Measurements from ENCODE around the gene AFF3.

AFF3 gene

GRCh38 chr2:99890568-99891427 is 251.6 kb downstream of the AFF3 start:
- no peak for DNase-seq

DNA sequence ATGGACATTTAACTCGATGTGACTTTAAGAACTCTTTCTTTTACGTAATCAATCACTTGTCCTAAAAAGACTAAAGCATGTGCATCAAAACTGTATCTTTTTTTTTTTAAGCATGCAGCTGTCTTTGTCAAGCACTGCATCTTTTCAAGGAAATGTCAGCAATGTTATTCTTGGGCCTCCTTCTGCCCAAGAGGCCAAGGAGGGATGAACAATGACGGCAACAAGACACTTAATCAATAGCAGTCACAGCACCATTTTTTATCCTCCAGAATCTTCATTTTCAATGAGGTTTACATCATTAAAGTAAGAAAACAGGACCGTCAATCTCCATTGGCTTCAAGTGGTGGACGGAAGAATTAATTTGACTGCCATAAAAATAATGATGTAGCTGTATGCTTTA is 253.8 kb downstream of the AFF3 start:
- no peak for DNase-seq

DNA sequence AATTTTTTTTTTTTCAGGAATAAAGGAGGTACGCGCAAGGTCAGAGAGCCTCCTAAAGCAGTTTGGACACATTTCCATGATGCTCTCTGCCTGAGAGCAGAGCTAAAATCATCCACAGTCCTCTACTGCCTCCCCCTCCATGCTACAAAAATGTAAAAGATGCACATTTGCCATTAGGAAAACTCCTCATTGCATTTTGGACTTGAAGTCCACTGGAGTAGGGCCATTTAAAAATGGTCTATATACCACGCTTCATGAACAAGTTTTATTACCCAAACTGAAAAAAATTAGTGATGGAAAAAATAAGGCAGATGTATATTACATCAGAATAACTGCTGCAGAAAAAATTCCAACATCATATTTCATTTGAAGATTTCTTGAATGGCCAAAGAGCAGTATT is 256.0 kb downstream of the AFF3 start:
- no peak for DNase-seq

DNA sequence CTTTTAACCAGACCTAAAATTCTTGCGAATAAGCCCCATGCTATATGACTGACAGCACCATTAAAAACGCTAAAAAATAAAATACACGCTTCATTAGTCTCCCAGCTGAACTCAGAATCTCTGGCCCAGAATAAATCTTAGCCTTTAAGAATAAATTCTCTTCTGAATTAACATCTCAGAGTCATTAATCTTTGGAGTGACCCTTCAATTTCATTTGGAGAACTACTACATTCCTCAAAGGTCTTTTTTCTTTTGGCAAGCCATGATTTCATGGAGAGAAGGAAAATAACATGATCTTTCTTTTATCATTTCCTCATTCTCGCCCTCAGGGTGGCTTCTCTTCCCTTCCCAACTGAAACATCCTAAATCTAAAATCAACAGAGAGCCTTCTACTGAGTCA is 259.0 kb downstream of the AFF3 start:
- no peak for DNase-seq

GRCh38 chr2:99881901-99882591 is 260.3 kb downstream of the AFF3 start:
- peak in 13 of 56 donors; percentile 6 to 39 (median 15) for DNase-seq

GRCh38 chr2:99880964-99881294 is 261.5 kb downstream of the AFF3 start:
- no peak for DNase-seq

DNA sequence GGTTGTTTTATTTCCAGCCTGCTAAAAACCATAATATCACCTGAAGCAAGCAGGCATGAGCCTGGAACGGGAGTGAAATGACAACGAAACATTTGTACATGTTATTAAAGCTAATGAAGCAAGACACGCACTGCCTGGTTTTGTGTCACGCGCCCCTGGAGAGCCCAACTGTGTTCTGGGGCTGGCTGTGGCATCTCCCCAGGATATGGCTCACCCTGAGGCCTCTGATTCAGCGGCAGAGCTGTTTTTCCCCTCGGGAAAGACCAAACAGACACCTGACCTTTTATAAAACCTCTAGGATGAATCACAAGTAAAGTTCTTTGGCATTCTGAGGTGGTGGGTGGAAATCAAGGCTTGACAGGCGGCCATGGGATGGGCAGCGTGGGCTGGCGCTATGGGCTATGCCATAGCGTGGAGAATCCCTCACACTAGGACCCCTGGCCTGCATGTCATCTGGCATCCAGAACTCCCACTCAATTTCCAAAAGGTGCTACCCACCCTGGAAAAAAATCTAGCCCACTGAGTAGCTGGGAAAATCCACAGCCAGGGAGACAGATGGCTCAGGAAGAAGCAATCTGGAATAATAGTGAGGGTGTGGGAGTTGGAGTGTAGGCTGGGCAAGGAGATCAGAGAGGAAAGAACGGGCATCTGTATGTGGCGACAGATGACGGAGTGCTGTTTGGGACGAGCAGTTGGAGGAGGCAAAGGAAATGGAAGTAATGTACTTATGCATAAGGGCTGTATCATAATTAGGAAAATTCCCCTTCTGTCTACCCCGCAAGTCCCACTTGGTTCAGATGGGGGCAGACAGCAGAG is 262.0 kb downstream of the AFF3 start:
- peak in 1 of 56 donors; percentile 16 for DNase-seq

- DNase-seq: no peak
Observed at GRCh38 chr2:99879481-99879880, 262.9 kb downstream of the AFF3 start.

DNA sequence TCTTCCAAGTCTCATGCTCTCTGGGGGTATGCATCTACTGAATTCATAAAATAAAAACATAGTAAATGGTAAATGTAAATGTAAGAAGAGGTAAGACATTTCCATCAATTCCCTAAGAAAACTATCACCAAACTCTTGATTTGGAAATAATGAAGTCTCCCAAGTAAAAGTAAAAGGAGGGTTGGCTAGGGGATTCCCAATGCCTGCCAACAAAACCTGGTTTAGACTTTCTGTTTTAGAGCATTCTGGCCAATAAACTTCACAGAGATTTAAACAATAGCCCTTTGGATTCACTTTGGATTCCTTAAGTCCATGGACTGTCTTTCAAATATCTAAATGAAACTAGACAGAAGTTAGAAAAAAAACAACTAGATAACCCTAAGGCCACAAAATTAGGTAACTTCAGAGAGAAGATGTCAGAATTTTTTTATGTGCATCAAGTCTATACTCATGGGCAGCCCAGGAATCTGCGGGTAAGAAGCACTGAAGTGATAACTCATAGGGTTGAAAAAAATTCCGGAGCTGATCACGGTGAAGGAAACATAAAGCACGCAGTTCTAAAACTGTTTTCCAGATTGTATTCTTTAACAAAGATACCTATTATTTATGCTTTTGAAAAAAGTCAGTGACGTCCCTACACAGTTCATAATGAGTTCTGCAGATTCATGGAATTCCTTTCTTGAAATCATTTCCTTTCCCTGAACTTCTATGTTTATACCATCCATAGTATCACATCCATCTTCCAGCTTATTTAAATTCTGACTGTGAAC is 263.6 kb downstream of the AFF3 start:
- no peak for DNase-seq

DNA sequence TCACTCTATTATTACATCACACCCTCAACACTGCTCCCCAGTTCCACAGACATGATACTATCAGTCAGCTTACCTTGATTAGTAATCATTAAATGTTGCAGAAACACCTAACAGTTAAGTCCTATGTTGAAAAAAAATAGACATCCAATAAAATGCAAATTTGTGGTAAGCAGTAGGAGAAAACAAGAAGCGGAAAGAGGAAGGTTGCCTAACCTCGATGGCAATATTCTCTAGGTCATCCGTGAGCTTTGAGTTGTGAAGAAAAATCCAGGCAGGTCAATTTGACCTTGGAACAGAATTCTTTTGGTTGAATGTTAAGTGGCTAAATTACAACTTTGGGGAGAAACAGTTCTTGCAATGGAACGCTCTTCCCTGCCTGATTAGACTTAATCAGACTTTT is 264.4 kb downstream of the AFF3 start:
- no peak for DNase-seq

- no peak for DNase-seq
Observed at GRCh38 chr2:99876956-99877355, 265.4 kb downstream of the AFF3 start.

- DNase-seq: no peak
Observed at GRCh38 chr2:99875627-99876201, 266.7 kb downstream of the AFF3 start.

DNA sequence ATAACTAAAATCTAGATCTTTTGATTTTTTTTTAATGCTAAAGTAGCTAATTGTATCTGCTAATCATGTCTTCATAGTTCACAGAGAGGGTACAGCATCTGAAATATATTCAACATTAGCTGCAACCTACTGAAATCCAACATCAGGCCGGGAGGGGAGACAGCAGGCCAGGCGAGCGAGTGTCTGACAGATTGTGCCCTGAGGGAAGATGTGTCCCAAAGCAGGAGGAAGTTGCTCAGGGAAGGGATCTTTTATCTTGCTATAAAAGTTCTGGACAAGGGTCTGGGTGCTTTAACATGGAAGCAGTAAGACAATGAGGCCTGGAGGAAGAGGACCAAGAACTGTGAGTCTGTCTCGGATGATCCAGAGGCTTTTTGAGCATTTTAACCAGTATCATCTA is 274.1 kb downstream of the AFF3 start:
- no peak for DNase-seq

- DNase-seq: no peak
Observed at GRCh38 chr2:99867770-99868169, 274.6 kb downstream of the AFF3 start.

DNA sequence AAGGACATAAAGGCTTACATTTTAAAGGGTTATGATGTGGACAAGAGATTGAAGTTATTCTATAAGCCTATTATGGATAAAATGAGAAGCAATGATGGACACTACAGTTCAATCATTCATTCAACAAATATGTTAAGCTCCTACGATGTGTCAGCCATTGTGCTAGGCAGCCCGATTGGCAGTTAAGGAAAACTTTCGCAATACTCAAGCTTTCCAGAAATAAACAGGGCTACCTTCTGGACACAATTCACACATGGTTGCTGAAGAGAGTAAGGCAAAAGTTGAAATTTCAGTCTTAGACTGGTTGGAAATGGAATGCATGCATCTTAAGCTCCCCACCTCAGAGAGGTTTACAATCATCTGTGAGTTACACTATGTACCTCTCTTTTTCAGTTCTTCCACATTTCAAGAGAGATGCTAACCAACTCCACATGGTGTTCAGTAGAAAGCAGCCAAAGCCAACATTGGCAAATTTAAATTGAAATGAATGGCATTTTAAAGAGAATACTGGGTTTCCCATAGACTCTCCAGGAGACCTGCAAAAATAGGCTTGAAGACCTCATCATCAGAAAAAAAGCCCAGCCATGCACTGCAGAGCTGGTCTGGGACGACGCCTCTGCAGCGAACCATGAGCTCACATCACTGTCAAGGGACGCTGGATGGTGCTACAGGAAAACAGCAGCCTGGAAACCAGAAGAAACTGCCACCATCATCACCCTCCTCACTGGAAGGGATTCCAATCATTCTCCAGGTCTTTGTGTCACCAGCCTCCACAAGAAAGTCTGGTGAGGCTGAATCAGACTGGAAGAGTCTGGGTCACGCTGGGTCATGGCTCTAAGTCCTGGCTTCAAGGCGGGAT is 276.3 kb downstream of the AFF3 start:
- no peak for DNase-seq

- DNase-seq: no peak
Observed at GRCh38 chr2:99864561-99865553, 277.5 kb downstream of the AFF3 start.

GRCh38 chr2:99863903-99864270 is 278.5 kb downstream of the AFF3 start:
- DNase-seq: no peak

DNA sequence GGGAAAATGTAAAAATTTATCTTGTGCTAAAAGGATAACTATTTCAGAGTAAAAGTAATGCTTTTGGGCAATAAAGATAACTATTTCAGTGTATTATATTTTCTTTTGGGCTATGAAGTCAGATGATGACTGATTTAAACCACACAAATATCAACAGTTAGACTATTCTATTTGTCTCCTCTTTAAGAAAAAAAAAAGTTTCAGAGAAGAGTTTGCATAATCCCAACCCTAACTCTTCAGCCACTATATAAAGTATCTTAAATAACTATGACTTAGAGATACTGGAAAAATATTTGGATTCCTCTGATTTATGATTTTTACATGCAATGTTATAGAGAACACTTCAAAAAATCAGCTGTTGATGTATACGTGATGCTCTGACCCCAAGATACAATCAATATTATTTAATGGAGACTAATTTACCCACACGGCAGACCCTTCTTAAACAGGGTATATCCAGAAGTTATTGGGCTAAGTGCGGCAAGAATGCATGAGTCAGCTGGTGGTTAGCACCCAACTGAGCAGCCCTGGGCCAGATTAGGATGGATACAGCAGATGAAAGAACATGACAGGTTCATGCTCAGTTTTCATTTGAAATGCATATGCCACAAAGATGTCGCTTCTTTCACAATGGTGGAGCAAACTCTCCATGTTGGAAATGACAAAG is 279.0 kb downstream of the AFF3 start:
- no peak for DNase-seq
